Dedifferentiated amniotic fluid mesenchymal stem cell (primary cell): ENCODE data around the gene ATP5F1E.
"Not testable (repeated sequence)": the region's sequence is repeated elsewhere in the genome, so short reads cannot be mapped to it uniquely, and the experiment has no call there.

ENCODE experiments used
- DNase-seq: peaks from one replicate; pipeline ENCODE4 v3.0.0-alpha.2; 2016; ENCODE audit errors: extremely low spot score

ATP5F1E gene

GRCh38 chr20:59042796-59043631 lies 10.9 kb upstream of the ATP5F1E start:
- DNase-seq, result peak; percentile 71

DNA sequence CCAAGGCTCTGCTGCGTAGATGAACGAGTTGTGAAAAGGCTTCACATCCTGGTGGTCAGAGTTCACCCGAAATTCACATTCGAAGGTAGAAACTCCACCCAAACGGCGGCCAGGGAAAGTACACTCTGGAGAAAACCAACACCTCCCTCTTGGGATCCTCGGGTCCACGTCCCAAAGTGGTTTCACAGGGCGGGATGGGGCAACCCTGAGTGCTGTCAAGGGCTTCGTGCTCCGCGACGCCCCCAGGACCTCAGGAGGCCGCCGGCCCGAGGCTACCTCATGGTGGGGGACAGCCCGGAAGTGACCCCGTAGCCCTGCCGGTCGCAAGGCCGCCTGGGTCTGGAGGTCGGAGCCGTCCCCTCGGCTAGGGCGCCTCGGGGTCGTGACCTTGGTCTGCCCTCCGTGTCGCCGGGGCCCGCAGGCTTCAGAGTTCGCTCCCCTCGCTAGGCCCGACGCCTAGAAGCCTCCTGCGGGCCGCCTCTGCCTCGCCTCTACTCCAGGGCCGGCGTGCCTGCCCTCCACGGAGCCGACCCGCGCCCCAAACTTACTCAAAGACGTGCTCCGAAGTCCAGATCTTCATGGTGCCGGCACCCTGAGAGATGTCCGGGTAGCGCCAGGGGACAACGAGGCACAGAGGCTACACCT lies 10.1 kb upstream of the ATP5F1E start, which contains the start of gene PRELID3B:
Gene PRELID3B (minus strand): TSS at position 636 of the 645 bp plus-strand sequence. CDS start 56 bp downstream, at position 580.
- DNase-seq, result no peak

DNA sequence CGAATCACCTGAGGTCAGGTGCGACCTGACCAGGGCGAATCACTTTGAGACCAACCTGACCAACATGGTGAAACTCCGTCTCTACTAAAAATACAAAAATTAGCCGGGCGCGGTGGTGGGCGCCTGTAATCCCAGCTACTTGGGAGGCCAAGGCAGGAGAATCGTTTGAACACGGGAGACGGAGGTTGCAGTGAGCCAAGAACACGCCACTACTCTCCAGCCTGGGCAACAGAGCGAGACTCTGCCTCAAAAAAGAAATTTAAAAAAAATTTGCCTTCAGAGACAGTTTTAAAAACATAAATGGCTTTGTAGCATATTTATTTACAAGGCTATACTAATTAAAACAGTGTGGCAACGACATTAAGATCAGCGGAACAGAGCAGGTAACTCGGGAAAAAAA lies 9.4 kb upstream of the ATP5F1E start:
- not testable (repeated sequence) for DNase-seq

DNA sequence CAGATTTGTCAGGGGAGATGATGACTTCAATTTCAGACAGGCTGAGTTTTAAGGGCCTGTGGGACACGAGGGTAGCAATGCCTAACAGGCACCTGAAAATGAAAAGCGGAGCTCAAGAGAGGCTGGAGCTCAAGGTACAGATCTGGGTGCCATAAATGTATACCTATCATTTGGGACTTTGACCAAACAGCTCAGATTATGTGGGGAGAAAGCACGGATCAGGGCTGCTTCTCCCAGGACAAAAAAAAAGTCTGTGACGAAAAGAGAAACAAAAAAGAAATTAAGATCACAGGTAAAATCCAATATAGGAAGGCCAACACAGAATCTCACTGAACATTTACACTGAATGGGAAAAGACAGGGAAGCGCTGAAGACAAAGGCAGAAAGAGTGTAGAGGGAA lies 8.5 kb upstream of the ATP5F1E start:
- DNase-seq, result no peak

DNA sequence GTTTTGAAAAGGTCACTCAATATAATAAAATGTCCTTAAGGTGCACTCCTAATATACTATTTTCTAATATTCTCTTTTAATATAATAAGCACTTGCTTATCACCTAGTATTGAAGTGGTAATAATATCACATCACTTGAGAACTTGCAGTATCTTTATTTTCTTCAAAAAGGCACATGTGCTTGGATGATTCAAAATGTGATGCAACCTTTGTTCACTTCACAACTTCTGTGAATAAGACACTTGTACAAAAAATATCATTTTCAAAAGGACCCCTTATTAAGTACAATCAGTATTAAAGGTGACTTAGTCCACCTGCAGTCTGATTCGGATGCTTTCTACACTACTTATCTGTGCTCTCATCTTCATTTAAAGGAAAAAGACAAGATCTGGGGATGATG lies 7.1 kb upstream of the ATP5F1E start:
- no peak for DNase-seq

DNA sequence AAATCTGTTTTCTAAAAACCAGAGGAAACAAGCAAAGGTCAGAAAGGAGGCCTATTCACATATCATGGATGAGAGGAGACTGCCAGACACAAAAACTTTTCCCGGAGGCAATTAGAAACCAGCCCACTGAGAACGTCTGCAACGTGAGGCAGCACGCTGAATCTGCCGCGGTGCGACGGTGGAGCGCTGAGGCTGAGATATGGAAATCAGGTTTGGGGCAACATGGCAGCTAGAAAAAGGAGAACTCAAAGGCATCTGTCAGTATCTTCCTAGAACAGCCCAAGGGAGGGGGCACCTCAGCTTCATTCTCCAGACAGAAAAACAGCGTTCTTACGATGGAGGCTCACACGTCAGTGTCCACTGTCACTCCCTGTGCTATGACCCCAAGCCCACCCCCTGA lies 5.3 kb upstream of the ATP5F1E start:
- DNase-seq, result no peak

DNA sequence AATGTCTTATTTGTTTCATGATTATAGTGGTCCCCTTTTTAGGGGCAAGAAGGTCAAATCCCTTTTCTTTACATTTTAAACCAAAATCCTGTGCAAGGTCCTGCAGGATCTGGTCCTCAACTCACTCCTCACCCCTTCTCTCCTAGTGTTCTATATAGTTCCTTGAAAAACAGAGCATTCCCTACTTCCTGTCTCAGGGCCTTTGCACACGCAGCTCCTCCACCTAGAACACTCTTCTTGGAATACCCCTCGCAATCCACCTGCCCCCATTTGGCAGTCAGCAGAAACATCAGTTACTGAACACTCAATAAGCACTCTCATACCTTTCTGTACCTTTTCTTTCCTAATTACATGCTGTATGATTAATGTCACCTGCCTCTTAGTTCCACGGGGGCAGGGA lies 3.2 kb upstream of the ATP5F1E start:
- DNase-seq, result no peak

DNA sequence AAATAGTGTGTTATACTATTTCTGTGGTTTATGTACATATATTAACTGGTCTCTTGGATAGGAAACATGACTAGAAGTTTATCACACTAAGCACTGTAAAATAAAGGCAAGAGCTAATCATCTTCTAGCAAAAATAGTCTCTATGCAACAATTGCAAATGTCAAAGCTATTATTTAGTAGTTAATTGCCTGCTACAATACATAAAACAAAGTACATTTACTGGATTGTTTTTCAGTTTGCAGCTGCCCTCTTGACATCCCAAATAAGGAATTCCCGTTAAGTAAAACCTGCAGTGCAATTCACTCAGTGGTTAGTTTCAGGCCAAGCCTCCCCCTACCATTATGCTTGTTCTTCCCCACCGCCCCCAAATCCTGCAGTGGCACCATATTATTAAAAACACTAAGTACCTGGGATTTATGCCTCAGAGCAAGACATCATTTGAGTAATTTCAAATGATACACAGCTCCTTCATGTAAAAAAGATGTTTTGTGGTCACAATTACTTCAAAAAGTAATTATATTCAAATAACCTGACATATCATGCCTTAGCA lies 1.6 kb upstream of the ATP5F1E start:
- DNase-seq, result no peak

DNA sequence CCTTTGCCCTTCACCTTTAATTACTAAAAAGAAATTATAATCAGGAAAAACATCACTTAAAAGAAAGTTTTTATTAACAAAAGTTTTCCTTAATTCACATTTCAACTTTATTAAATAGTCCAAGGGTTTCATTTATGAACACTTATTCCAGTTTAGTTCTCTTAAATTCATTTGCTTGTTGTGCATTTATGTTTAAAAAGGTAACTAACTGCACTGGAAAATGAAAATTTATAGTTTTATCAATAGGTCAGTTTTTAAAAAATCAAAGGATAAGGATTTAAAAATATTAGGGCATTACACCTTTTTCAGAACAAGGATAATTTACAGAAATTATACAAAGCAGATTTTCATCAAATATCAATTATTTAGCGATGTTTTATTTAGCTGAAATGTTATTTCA lies 958 bp upstream of the ATP5F1E start:
- DNase-seq, result no peak

GRCh38 chr20:59032713-59033059 lies 551 bp upstream of the ATP5F1E start:
- peak; percentile 49 for DNase-seq

DNA sequence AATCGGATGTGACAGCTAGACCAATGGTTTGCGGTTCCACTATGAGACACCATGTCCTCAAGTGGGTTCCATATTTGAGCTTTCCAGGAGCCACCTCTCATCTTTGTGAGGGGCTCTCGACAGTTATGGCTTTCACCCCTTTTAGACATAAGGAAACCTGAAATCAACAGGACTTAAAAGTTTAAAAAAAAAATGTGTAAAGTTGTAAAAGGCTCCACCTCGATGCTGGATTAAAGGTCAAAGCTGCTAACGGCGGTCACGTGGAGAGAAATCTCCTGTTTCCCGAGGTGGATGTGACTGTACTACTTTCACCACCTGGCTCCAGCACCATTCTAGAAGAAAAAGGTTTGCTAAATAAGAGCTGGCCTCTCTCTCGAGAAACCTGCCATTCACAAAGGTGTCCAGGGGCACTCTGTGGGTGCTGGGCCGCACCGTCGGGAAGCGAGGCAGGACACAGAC lies 542 bp downstream of the ATP5F1E start:
- no peak for DNase-seq

DNA sequence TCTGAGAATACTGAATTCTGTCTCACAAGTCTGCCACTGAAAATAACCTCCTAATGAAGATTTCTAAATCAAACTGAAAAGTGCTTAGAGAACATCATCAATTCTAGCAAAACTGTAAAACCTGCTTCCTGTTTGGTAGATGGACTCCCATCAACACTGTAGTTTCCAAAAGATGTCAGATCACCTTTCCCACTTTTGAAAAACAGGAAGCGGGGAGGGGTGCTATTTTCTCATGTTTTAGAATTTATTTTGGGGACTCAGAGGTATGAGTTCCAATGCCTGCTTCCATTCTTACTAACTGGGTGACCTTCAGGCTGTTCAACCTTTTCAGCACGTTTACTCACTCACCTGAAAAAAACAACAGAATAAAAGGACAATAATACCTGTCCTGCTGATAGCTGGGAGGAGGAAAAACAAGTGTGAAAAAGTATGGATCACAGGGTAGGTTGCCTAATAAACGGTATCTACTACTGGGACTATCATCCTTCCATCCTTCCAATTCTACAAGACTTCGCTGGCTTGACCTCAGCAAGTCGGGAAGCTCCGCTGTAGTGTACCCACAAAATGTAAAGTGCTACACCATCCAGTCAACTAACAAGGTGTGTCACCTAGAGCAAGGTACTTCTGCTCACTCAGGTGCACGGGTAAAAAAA lies 1.1 kb downstream of the ATP5F1E start:
- DNase-seq, result no peak

GRCh38 chr20:59028812-59029211 lies 3.3 kb downstream of the ATP5F1E start:
- DNase-seq, result no peak

- DNase-seq, result no peak
Measured at GRCh38 chr20:59027741-59028320, 4.3 kb downstream of the ATP5F1E start.

DNA sequence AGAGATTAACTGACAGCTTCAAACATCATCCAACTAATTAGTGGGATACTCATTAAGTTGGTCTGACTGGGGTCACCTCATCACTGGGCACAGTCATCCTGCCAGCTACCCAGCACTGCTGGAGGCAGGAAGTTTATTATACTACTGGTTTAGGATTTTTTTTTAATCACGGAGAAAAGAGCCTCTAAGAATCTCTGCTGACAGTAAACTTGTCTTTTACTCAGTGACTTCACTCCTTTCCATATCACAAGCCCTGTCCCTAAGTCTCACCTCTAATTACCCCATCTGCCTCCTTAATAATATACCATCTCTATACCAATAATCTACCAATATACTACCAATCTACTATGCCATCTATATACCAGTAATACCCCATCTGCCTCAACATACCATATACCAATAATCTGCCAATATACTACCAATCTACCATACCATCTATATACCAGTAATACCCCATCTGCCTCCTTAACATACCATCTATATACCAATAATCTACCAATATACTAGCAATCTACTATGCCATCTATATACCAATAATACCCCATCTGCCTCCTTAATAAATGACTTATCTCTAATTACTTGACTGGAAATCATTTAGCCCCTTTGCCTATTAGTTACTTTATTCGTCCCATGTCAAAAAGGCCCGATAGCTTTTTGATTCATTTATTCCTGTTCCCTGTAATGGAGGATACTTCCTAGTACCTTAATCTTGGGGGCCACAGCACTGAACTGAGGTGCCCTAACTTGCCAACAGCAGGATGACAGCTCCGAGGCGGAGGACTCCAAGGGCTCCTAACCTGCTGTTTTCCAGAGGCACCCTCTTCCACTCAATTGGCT lies 5.0 kb downstream of the ATP5F1E start:
- DNase-seq, result no peak

GRCh38 chr20:59025511-59025910 lies 6.6 kb downstream of the ATP5F1E start:
- no peak for DNase-seq

GRCh38 chr20:59025086-59025485 lies 7.0 kb downstream of the ATP5F1E start:
- DNase-seq, result no peak

DNA sequence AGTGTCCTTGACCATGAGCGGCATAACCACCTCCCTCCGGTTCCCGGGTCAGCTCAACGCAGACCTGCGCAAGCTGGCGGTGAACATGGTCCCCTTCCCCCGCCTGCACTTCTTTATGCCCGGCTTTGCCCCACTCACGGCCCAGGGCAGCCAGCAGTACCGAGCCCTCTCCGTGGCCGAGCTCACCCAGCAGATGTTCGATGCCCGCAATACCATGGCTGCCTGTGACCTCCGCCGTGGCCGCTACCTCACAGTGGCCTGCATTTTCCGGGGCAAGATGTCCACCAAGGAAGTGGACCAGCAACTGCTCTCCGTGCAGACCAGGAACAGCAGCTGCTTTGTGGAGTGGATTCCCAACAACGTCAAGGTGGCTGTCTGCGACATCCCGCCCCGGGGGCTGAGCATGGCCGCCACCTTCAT lies 8.0 kb downstream of the ATP5F1E start:
- DNase-seq, result no peak

- no peak for DNase-seq
Measured at GRCh38 chr20:59023616-59024015, 8.5 kb downstream of the ATP5F1E start.

DNA sequence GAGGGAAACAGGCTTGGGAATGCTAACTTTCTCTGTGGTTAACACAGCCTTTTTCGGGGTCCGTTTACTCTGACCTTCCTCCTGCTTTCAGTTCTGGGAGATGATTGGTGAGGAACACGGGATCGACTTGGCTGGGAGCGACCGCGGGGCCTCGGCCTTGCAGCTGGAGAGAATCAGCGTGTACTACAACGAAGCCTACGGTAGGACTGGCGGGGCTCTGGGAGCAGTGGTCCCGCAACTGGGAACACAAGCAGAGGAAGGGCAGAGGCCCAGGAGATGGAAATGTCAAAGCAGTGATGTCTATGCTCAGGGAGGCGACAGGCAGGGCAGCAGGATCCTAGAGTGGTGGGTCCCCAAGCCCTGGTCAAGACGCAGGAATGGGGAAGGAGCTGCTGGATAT lies 9.4 kb downstream of the ATP5F1E start:
- DNase-seq, result no peak

GRCh38 chr20:59020938-59021551 lies 11.1 kb downstream of the ATP5F1E start:
- no peak for DNase-seq
